Measurements from ENCODE around the gene VPS72. TPM values are rescaled to one million over a fixed set of nuclear protein-coding genes. Genes with fewer than 3 reads are reported as not detected.

The VPS72 gene
- total and polyA plus RNA-seq, 9 of the 15 experiments (the other 6 are each of a cell fraction or from before 2014, with no cell fraction given), result 7.2 to 131 (median 75.7) TPM

GRCh38 chr1:151165281-151165737 is 24.7 kb downstream of the VPS72 start (continued):
- TF ChIP-seq SRSF1 (IDR thresholded peaks at IDR 0.05; ENCODE audit: low read depth, low read length), result no peak
- TF ChIP-seq PRDM10 (IDR thresholded peaks at IDR 0.05; ENCODE audit: partially characterized antibody), result peak; percentile 98
- TF ChIP-seq NBN (IDR thresholded peaks at IDR 0.05; ENCODE audit: low read depth), result peak; percentile 75
- TF ChIP-seq NCOA1 (IDR thresholded peaks at IDR 0.05; ENCODE audit: low read depth), result peak; percentile 28; the same call in 1 of the 2 replicates
- TF ChIP-seq HDGF (IDR thresholded peaks at IDR 0.05), result peak; percentile 76; the same call in 1 of the 2 replicates
- TF ChIP-seq POLR2AphosphoS2 (IDR thresholded peaks at IDR 0.05; ENCODE audit: low read length), result no peak
- no peak for TF ChIP-seq BRCA1 (IDR thresholded peaks at IDR 0.05)
- TF ChIP-seq BRCA1 (CRISPR knock-in tag; IDR thresholded peaks at IDR 0.05), result no peak
- TF ChIP-seq ZBTB5 (IDR thresholded peaks at IDR 0.05), result 0 out of 2 replicates have a peak, but pooled peaks have one; percentile 20
- 0 out of 2 replicates have a peak, but pooled peaks have one; percentile 12 for TF ChIP-seq SMARCE1 (IDR thresholded peaks at IDR 0.05)
- TF ChIP-seq FOS (IDR thresholded peaks at IDR 0.05; ENCODE audit: extremely low read depth, insufficient read length), result no peak
- peak; percentile 32 for TF ChIP-seq POLR2B (IDR thresholded peaks at IDR 0.05; ENCODE audit: low read depth, partially characterized antibody)
- peak in 1 of 2 experiments; percentile 5; a peak in 1 of 4 replicates for TF ChIP-seq TRIM24 (IDR thresholded peaks at IDR 0.05)
- no peak; the same call in 1 of the 2 replicates for TF ChIP-seq FOXP4 (CRISPR knock-in tag; IDR thresholded peaks at IDR 0.05; ENCODE audit: borderline replicate concordance)
- TF ChIP-seq NR2C2 (CRISPR knock-in tag; IDR thresholded peaks at IDR 0.05), result no peak; the same call in 1 of the 2 replicates
- peak; percentile 100 for TF ChIP-seq NR2C2 (tag; IDR thresholded peaks at IDR 0.05)
- TF ChIP-seq PTTG1 (tag; IDR thresholded peaks at IDR 0.05; ENCODE audit: low read depth), result 0 out of 2 replicates have a peak, but pooled peaks have one; percentile 9
- TF ChIP-seq ZFX (CRISPR knock-in tag; IDR thresholded peaks at IDR 0.05), result no peak
- TF ChIP-seq NKRF (IDR thresholded peaks at IDR 0.05; ENCODE audit: borderline replicate concordance), result peak; percentile 44; the same call in 1 of the 2 replicates
- no peak for TF ChIP-seq CBFA2T2 (conservative IDR thresholded peaks at IDR 0.05)

All from K562 (cell line).